K562 (cell line): ENCODE results near the gene GRIA1. TPM values are rescaled to one million over a fixed set of nuclear protein-coding genes. Genes with fewer than 3 reads are reported as not detected.

Source experiments
- ATAC-seq: fragments of 200-7000 bp; cut with Tn5 transposase; 3 replicates; pipeline ENCODE4 v1.9.1; 2020; ENCODE audit warnings: moderate library complexity
- BruUV-seq: library from RNA; stranded (reverse); fragments of 400-500 nt; replicated peaks from 2 replicates; lab custom pipeline; 2021; lab: Mats Ljungman, UMichigan
- CTCF ChIA-PET: fragments of 300-600 bp; formaldehyde crosslinking; extraction: SDS; loops from one replicate; lab custom pipeline; 2021; ENCODE audit warnings: low intra/inter-chr PET ratio; lab: Yijun Ruan, JAX
- POLR2A ChIA-PET: fragments of 300-600, 350-650 bp; sonication (Branson Sonifier 250); formaldehyde crosslinking; extraction: SDS; loops from one replicate; lab custom pipeline; 2021; ENCODE audit warnings: antibody characterized with exemption, inconsistent platforms; lab: Yijun Ruan, JAX
- DNase-seq, 4 experiments: peaks; one replicate each; pipeline versions ENCODE4 v3.0.0 to v3.0.0-alpha.2; 2011 to 2018; ENCODE audit warnings: low spot score in 3 of 4, mixed read lengths in 3 of 4; ENCODE audit errors: extremely low read depth in 1 of 4
- FAIRE-seq: peaks from 2 replicates; lab custom pipeline; 2011; peaks lifted over from hg19 to GRCh38; lab: Jason Lieb, UNC
- H2AFZ ChIP-seq: 2 replicates; pipeline ENCODE4 v1.6.0; 2011; ENCODE audit warnings: low read depth, low read length, control low read depth, inconsistent platforms
- H3K27ac ChIP-seq: fragments of 200-600 bp; 3 replicates; pipeline ENCODE4 v1.8.0; 2011; ENCODE audit warnings: low read depth, mild to moderate bottlenecking, control low read depth, inconsistent platforms, low read length, moderate library complexity, mixed read lengths; ENCODE audit errors: extremely low read depth
- H3K27me3 ChIP-seq, 2 experiments: fragments of 300-600 bp in 1 of 2; 2 replicates in 1 of 2; 3 replicates in 1 of 2; pipeline versions ENCODE4 v1.6.0 to v1.8.0; 2011; ENCODE audit warnings: inconsistent platforms in 2 of 2, low read length in 2 of 2, mild to moderate bottlenecking in 1 of 2, mixed read lengths in 1 of 2, moderate library complexity in 1 of 2; ENCODE audit not compliant: control insufficient read depth in 2 of 2, insufficient read depth in 2 of 2
- H3K36me3 ChIP-seq: fragments of 300-600 bp; 3 replicates; pipeline ENCODE4 v1.8.0; 2011; ENCODE audit warnings: mild to moderate bottlenecking, low read length, inconsistent platforms; ENCODE audit not compliant: control insufficient read depth, insufficient read depth
- H3K4me1 ChIP-seq, 2 experiments: fragments of 200-600 bp in 1 of 2; replicated peaks in 1 of 2; 2 replicates in 1 of 2; 3 replicates in 1 of 2; pipeline versions ENCODE4 v1.5.1 to v1.8.0; 2011; ENCODE audit warnings: inconsistent platforms in 2 of 2, low read length in 2 of 2, mild to moderate bottlenecking in 1 of 2, mixed read lengths in 1 of 2, moderate library complexity in 1 of 2; ENCODE audit not compliant: control insufficient read depth in 2 of 2, insufficient read depth in 2 of 2
- H3K4me2 ChIP-seq: 2 replicates; pipeline ENCODE4 v1.6.1; 2011; ENCODE audit warnings: low read length, control low read depth, inconsistent platforms, mixed read lengths; ENCODE audit not compliant: insufficient read depth
- H3K4me3 ChIP-seq: fragments of 200-600 bp; sonication (generic), shearing (Covaris generic); 2 replicates; pipeline ENCODE4 v1.5.1; 2016; ENCODE audit warnings: control low read depth, inconsistent platforms
- H3K79me2 ChIP-seq: fragments of 200-600 bp; 3 replicates; pipeline ENCODE4 v1.8.0; 2011; ENCODE audit warnings: low read length, inconsistent platforms; ENCODE audit not compliant: control insufficient read depth, insufficient read depth
- H3K9ac ChIP-seq, 2 experiments: 2 replicates each; pipeline versions ENCODE4 v1.6.0 to v1.6.1; 2011; ENCODE audit warnings: low read depth in 2 of 2, low read length in 2 of 2, control low read depth in 1 of 2, inconsistent platforms in 1 of 2, mild to moderate bottlenecking in 1 of 2, mixed read lengths in 1 of 2; ENCODE audit not compliant: insufficient read depth in 1 of 2
- H3K9me1 ChIP-seq: one replicate; pipeline ENCODE4 v1.6.0; 2011; ENCODE audit warnings: inconsistent platforms, mild to moderate bottlenecking, low read length, moderate library complexity; ENCODE audit not compliant: control insufficient read depth, insufficient read depth
- H3K9me3 ChIP-seq: replicated peaks from 2 replicates; pipeline ENCODE4 v1.5.1; 2011; ENCODE audit warnings: low read depth, low read length, inconsistent platforms; ENCODE audit not compliant: control insufficient read depth, insufficient read depth
- H4K20me1 ChIP-seq: replicated peaks from 2 replicates; pipeline ENCODE4 v1.6.1; 2011; ENCODE audit warnings: low read length, inconsistent platforms, mixed read lengths; ENCODE audit not compliant: control insufficient read depth, insufficient read depth
- ATF1 ChIP-seq, 2 experiments: fragments of 450-650 bp in 1 of 2; IDR thresholded peaks; 2 replicates each; pipeline ENCODE4 v1.6.1; 2016; ENCODE audit warnings: missing compliant biosample characterization in 1 of 2, missing genetic modification characterization in 1 of 2
- CBFA2T3 ChIP-seq: fragments of 450-650 bp; IDR thresholded peaks from 2 replicates; pipeline ENCODE4 v1.6.1; 2017
- CBX3 ChIP-seq, 2 experiments: IDR thresholded peaks; 1 replicate in 1 of 2; 2 replicates in 1 of 2; pipeline ENCODE4 v1.6.1; 2012; ENCODE audit warnings: inconsistent platforms in 2 of 2, low read length in 2 of 2, borderline replicate concordance in 1 of 2, control low read depth in 1 of 2
- CXXC5 ChIP-seq: fragments of 250-450 bp; sonication (Bioruptor Pico); IDR thresholded peaks from 2 replicates; pipeline ENCODE4 v1.8.0; 2022; ENCODE audit warnings: inconsistent platforms, mild to moderate bottlenecking, moderate library complexity
- ESRRA ChIP-seq: fragments of 450-650 bp; IDR thresholded peaks from 2 replicates; pipeline ENCODE4 v1.6.1; 2014; ENCODE audit warnings: low read depth, mild to moderate bottlenecking, moderate library complexity, borderline replicate concordance
- ETV1 ChIP-seq: fragments of 450-650 bp; conservative IDR thresholded peaks from 2 replicates; pipeline ENCODE4 v1.6.1; 2016; ENCODE audit warnings: missing genetic modification characterization, control low read depth, low read depth, missing compliant biosample characterization
- KAT2B ChIP-seq: IDR thresholded peaks from one replicate; pipeline ENCODE4 v1.6.1; 2012; ENCODE audit warnings: low read depth, mild to moderate bottlenecking, control low read depth, inconsistent platforms, low read length, moderate library complexity
- KLF13 ChIP-seq: fragments of 450-650 bp; IDR thresholded peaks from 2 replicates; pipeline ENCODE4 v1.6.1; 2016; ENCODE audit warnings: missing genetic modification characterization, low read depth, mild to moderate bottlenecking, missing compliant biosample characterization, moderate library complexity, borderline replicate concordance
- NCOA2 ChIP-seq, 2 experiments: fragments of 450-650 bp; IDR thresholded peaks; 2 replicates each; pipeline ENCODE4 v1.6.1; 2018; ENCODE audit warnings: mild to moderate bottlenecking in 2 of 2, moderate library complexity in 1 of 2; ENCODE audit not compliant: partially characterized antibody in 2 of 2
- NR2C2 ChIP-seq, 2 experiments: fragments of 200-800 bp in 1 of 2; sonication (Bioruptor generic) in 1 of 2; sonication (generic) in 1 of 2; formaldehyde crosslinking in 1 of 2; IDR thresholded peaks; 2 replicates each; pipeline versions ENCODE4 v1.6.1 to v1.8.0; 2016 to 2022; ENCODE audit warnings: mild to moderate bottlenecking in 1 of 2, missing compliant biosample characterization in 1 of 2, missing genetic modification characterization in 1 of 2, missing genetic modification reagents in 1 of 2
- ZC3H11A ChIP-seq: IDR thresholded peaks from 2 replicates; pipeline ENCODE4 v1.6.1; 2012; ENCODE audit warnings: low read depth, low read length, improper control_type of control experiment
- ZNF174 ChIP-seq: fragments of 250-450 bp; sonication (Bioruptor Pico); IDR thresholded peaks from 2 replicates; pipeline ENCODE4 v1.4.0; 2020; ENCODE audit warnings: mild to moderate bottlenecking
- ZNF274 ChIP-seq: IDR thresholded peaks from 2 replicates; pipeline ENCODE4 v1.6.1; 2011; ENCODE audit warnings: low read depth, mild to moderate bottlenecking, low read length, moderate library complexity, borderline replicate concordance
- ZNF408 ChIP-seq: fragments of 250-450 bp; sonication (Bioruptor Pico); IDR thresholded peaks from 2 replicates; pipeline ENCODE4 v1.4.0; 2020; ENCODE audit warnings: low read depth, mild to moderate bottlenecking, moderate library complexity
- WGBS: fragments of 100-300 bp; shearing (Covaris generic); methylation state at CpG from one replicate; pipeline ENCODE4 v1.1.6; 2016; ENCODE audit warnings: low coverage, mixed read lengths; ENCODE audit not compliant: insufficient coverage; ENCODE audit errors: missing lambda C conversion rate; 5-methylcytosine and 5-hydroxymethylcytosine counted together
- in situ Hi-C: fragments of 300-500 bp; cut with MboI; formaldehyde crosslinking; loops from 4 replicates; pipeline ENCODE4 v1.15.0; 2018; ENCODE audit warnings: inconsistent platforms, mixed read lengths
- intact Hi-C: fragments of 100-400 bp; cut with micrococcal nuclease; formaldehyde crosslinking; loops from 2 replicates; pipeline ENCODE4 v1.14.2; 2022
- polyA plus RNA-seq, 8 experiments: library from polyadenylated mRNA; depleted of rRNA in 4 of 8; stranded (reverse) in 5 of 8; unstranded in 3 of 8; fragments of >200 nt; fragmentation: Nextera tagmentation in 2 of 8; fragmentation: Illumina TruSeq in 1 of 8; extraction: Ambion mirVana in 2 of 8; extraction: Trizol in 1 of 8; gene quantifications; 2 replicates each; pipeline versions ENCODE4 v1.2.1 to v1.2.3, GENCODE V29; 2011 to 2014; ENCODE audit warnings: inconsistent platforms in 1 of 8, missing spikeins in 1 of 8
- total RNA-seq, 7 experiments: library from RNA; depleted of rRNA in 6 of 7; stranded (reverse); fragments of >200 nt in 6 of 7; fragmentation: Illumina TruSeq in 2 of 7; extraction: Trizol in 2 of 7; gene quantifications; 2 replicates each; pipeline versions ENCODE4 v1.2.1 to v1.2.3, GENCODE V29; 2011 to 2021; ENCODE audit warnings: low replicate concordance in 1 of 7
- TF ChIP-seq, protein P1 (sequence below): fragments of 450-650 bp; formaldehyde crosslinking; conservative IDR thresholded peaks from 2 replicates; pipeline ENCODE4 v1.4.0; 2022; ENCODE audit warnings: mild to moderate bottlenecking, missing genetic modification characterization

The GRIA1 gene
- total and polyA plus RNA-seq, 9 of the 15 experiments (the other 6 are each of a cell fraction or from before 2014, with no cell fraction given) = not detected

DNA sequence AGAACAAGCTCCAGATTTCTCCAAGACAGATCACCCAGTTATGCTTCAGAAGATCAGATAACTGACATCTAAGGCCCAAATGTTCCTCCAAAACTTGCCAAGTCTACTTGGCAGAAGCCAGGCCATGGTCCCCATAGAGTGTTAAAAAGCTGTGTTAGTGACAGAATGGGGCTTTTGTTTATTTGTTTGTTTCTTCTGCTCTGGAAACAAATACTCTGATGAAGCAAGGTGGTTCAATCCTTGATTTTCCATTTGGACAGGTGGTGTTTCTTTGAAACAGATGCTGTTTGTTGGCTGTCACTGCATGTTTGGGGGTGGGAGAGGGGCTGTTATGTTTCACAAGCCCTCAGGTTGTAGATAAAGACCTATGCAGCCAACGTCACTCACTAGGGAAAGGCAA is 284.2 kb downstream of the GRIA1 start:
- no peaks in the 10 kb centered on the region for H3K79me2 ChIP-seq
- in situ Hi-C loops = no loop called here
- ATAC-seq = no peak
- no peak for FAIRE-seq
- no peak for TF ChIP-seq CBX3 (IDR thresholded peaks at IDR 0.05; ENCODE audit: borderline replicate concordance in 1 of 2, low read length in 2 of 2)
- TF ChIP-seq KLF13 = no peak
- no peak for TF ChIP-seq ZNF174 (CRISPR knock-in tag)
- TF ChIP-seq ZNF274 = no peak
- TF ChIP-seq, all 486 proteins: peak for 0
- WGBS = 0% methylated on average over 1 of the region's 1 CpG
- H3K9ac ChIP-seq = no peak overlapping the region
- H3K4me3 ChIP-seq = no peak overlapping the region
- no peak overlapping the region for H2AFZ ChIP-seq
- no peaks in the 10 kb centered on the region for H3K4me1 ChIP-seq
- no peaks in the 10 kb centered on the region for H3K9me3 ChIP-seq
- ChIA-PET CTCF (no interaction called here), POLR2A (interaction anchor here (0.6 kb wide), 1 partner anchor 253 kb away, joined by 3 read pairs; no protein-coding TSS in a partner anchor)
- H3K27me3 ChIP-seq = peaks cover 0 to 8% of the 10 kb centered on the region in 2 experiments; a peak in 2 of 5 replicates
- no peak overlapping the region for H3K27ac ChIP-seq
- no peak overlapping the region for H3K4me2 ChIP-seq
- no peaks in the 10 kb centered on the region for H3K9me1 ChIP-seq
- no peaks in the 10 kb centered on the region for H4K20me1 ChIP-seq
- BruUV-seq = no TSS peak
- intact Hi-C loops = no loop called here
- no peak for DNase-seq
- no peaks in the 10 kb centered on the region for H3K36me3 ChIP-seq

DNA sequence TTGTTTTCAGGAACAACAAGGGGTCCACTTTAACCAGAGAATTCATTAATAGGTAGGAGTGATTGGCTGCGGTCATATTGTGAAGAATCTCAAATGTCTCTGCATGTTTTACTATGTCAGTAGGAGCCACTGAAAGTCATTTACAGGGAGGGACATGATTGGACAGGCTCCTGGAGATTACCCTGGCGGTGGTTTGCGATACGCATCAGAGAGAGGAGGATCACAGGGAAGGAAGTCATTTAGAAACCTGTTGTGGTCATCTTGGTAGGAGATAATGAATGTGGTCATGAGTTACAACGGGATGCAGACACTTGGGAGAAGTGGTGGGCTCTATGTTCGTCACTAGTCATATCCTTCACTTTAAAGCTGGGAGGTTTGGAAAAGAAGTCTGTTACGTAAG is 285.5 kb downstream of the GRIA1 start:
- intact Hi-C loops (no loop called here), in situ Hi-C loops (no loop called here)
- no peak overlapping the region for H3K9ac ChIP-seq
- H3K9me1 ChIP-seq = no peaks in the 10 kb centered on the region
- ATAC-seq = no peak
- H3K4me3 ChIP-seq = no peak overlapping the region
- H4K20me1 ChIP-seq = no peaks in the 10 kb centered on the region
- H3K27ac ChIP-seq = no peak overlapping the region
- H3K4me2 ChIP-seq = no peak overlapping the region
- no peaks in the 10 kb centered on the region for H3K36me3 ChIP-seq
- ChIA-PET POLR2A (no interaction called here), CTCF (interaction anchor here (0.6 kb wide), 1 partner anchor 189 kb away, joined by 4 read pairs; no protein-coding TSS in a partner anchor)
- no peaks in the 10 kb centered on the region for H3K9me3 ChIP-seq
- no peak for DNase-seq
- H3K79me2 ChIP-seq = no peaks in the 10 kb centered on the region
- WGBS = 3% methylated on average over 7 of the region's 7 CpGs
- no peaks in the 10 kb centered on the region; a peak in 1 of 5 replicates for H3K27me3 ChIP-seq
- no peak for FAIRE-seq
- no TSS peak for BruUV-seq
- no peak overlapping the region for H2AFZ ChIP-seq
- H3K4me1 ChIP-seq = no peaks in the 10 kb centered on the region
- TF ChIP-seq NR2C2 (CRISPR knock-in tag; IDR thresholded peaks at IDR 0.05) (no peak), NR2C2 (tag; IDR thresholded peaks at IDR 0.05) (no peak), CBFA2T3 (0 out of 2 replicates have a peak, but pooled peaks have one; percentile 11), ZNF408 (CRISPR knock-in tag) (no peak), ESRRA (peak; percentile 25; the same call in 1 of the 2 replicates), KAT2B (no peak), CXXC5 (peak; percentile 69), ATF1 (CRISPR knock-in tag; IDR thresholded peaks at IDR 0.05) (no peak), ATF1 (tag; IDR thresholded peaks at IDR 0.05) (no peak), NCOA2 (IDR thresholded peaks at IDR 0.05; ENCODE audit: partially characterized antibody in 2 of 2) (no peak), ZC3H11A (no peak), ETV1 (peak; percentile 23; the same call in 1 of the 2 replicates)
- TF ChIP-seq, protein P1, sequence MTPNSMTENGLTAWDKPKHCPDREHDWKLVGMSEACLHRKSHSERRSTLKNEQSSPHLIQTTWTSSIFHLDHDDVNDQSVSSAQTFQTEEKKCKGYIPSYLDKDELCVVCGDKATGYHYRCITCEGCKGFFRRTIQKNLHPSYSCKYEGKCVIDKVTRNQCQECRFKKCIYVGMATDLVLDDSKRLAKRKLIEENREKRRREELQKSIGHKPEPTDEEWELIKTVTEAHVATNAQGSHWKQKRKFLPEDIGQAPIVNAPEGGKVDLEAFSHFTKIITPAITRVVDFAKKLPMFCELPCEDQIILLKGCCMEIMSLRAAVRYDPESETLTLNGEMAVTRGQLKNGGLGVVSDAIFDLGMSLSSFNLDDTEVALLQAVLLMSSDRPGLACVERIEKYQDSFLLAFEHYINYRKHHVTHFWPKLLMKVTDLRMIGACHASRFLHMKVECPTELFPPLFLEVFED (CRISPR knock-in tag) = no peak
